Measurements from ENCODE around the gene OR10H4.

DNA sequence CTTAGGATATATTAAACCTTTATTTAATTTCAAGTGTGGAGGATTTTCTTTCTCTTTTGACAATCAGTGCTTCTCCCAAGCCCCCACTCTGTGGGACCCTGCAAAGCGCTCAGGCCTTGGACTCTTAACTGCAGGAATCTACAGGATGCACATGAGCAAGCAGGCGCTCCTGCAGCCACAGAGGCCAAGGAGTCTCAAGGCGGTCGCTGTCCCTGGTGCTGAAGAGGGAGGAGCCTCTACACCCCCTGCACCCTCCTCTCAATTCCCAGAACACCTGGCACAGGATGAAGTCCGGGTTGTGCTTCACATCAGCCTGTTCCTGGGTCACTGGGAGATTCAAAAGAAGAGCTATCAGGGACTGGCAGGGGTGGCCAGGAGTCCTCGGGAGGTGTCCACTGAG is 13.5 kb downstream of the OR10H4 start:
- TF ChIP-seq GATA3 (IDR thresholded peaks at IDR 0.05; ENCODE audit: low read depth, low read length) (no peak), GATA2 (IDR thresholded peaks at IDR 0.05; ENCODE audit: low read depth, low read length) (no peak)
